H1 (cell line): Measurements from ENCODE around the gene ELP5. TPM values are rescaled to one million over a fixed set of nuclear protein-coding genes. Genes with fewer than 3 reads are reported as not detected.

Source experiments
- CTCF ChIA-PET: fragments of 300-600 bp; sonication (Branson Sonifier 250); formaldehyde crosslinking; loops from one replicate; lab custom pipeline; 2021; ENCODE audit not compliant: partially characterized antibody; lab: Charles Lee
- POLR2A ChIA-PET: fragments of 300-600 bp; sonication (Branson Sonifier 250); formaldehyde crosslinking; loops from one replicate; lab custom pipeline; 2021; ENCODE audit warnings: inconsistent platforms; ENCODE audit not compliant: partially characterized antibody; lab: Charles Lee
- DNase-seq, 2 experiments: peaks; one replicate each; pipeline versions ENCODE4 v3.0.0 to v3.0.0-alpha.2; 2010 to 2022; ENCODE audit warnings: low spot score in 2 of 2, low read depth in 1 of 2, mixed read lengths in 1 of 2
- FAIRE-seq: peaks from 2 replicates; lab custom pipeline; 2011; peaks lifted over from hg19 to GRCh38; lab: Jason Lieb, UNC
- H2AFZ ChIP-seq: 2 replicates; pipeline ENCODE4 v1.8.1; 2012; ENCODE audit warnings: low read length, inconsistent platforms
- H2AK5ac ChIP-seq: 2 replicates; pipeline ENCODE4 v1.6.1; 2013; ENCODE audit warnings: low read depth, low read length
- H2BK120ac ChIP-seq: replicated peaks from 2 replicates; pipeline ENCODE3; 2013; ENCODE audit warnings: low read depth, low read length, inconsistent platforms
- H2BK12ac ChIP-seq: 2 replicates; pipeline ENCODE4 v1.6.1; 2013; ENCODE audit warnings: low read depth, low read length
- H2BK15ac ChIP-seq: 2 replicates; pipeline ENCODE4 v1.6.1; 2013; ENCODE audit warnings: low read length
- H2BK20ac ChIP-seq: 2 replicates; pipeline ENCODE4 v1.6.1; 2013; ENCODE audit warnings: low read length
- H2BK5ac ChIP-seq: 2 replicates; pipeline ENCODE4 v1.6.1; 2013; ENCODE audit warnings: low read depth, low read length
- H3K14ac ChIP-seq: 2 replicates; pipeline ENCODE4 v1.6.1; 2013; ENCODE audit warnings: inconsistent platforms; ENCODE audit not compliant: insufficient read length
- H3K18ac ChIP-seq: 2 replicates; pipeline ENCODE4 v1.6.1; 2013; ENCODE audit warnings: low read length; ENCODE audit errors: extremely low read depth
- H3K23ac ChIP-seq: 2 replicates; pipeline ENCODE4 v1.6.1; 2013; ENCODE audit warnings: inconsistent platforms; ENCODE audit not compliant: insufficient read length
- H3K23me2 ChIP-seq: 2 replicates; pipeline ENCODE4 v1.6.1; 2013; ENCODE audit warnings: low read depth, low read length
- H3K27ac ChIP-seq: 2 replicates; pipeline ENCODE4 v1.6.1; 2011; ENCODE audit warnings: low read depth, low read length, inconsistent platforms
- H3K27me3 ChIP-seq, 4 experiments: replicated peaks in 1 of 4; 1 replicate in 1 of 4; 2 replicates in 3 of 4; pipeline versions ENCODE4 v1.6.1 to v1.8.1; 2011 to 2013; ENCODE audit warnings: low read length in 3 of 4, mild to moderate bottlenecking in 3 of 4, inconsistent platforms in 2 of 4, mixed read lengths in 2 of 4, moderate library complexity in 1 of 4; ENCODE audit not compliant: control insufficient read depth in 3 of 4, insufficient read depth in 3 of 4; ENCODE audit errors: extremely low read depth in 1 of 4
- H3K36me3 ChIP-seq, 4 experiments: 2 replicates each; pipeline versions ENCODE4 v1.6.1 to v1.8.1; 2011 to 2013; ENCODE audit warnings: mild to moderate bottlenecking in 4 of 4, low read length in 3 of 4, moderate library complexity in 2 of 4, control low read depth in 1 of 4, inconsistent platforms in 1 of 4; ENCODE audit not compliant: insufficient read depth in 4 of 4, control insufficient read depth in 2 of 4
- H3K4ac ChIP-seq: replicated peaks from 2 replicates; pipeline ENCODE3; 2013; ENCODE audit warnings: low read length, low read depth, mixed read lengths, inconsistent platforms; ENCODE audit not compliant: insufficient read length
- H3K4me1 ChIP-seq, 4 experiments: replicated peaks in 1 of 4; 1 replicate in 1 of 4; 2 replicates in 3 of 4; pipeline versions ENCODE4 v1.6.1 to v1.8.1; 2011 to 2013; ENCODE audit warnings: low read length in 3 of 4, inconsistent platforms in 2 of 4, mixed read lengths in 1 of 4; ENCODE audit not compliant: insufficient read depth in 4 of 4, control insufficient read depth in 3 of 4
- H3K4me2 ChIP-seq, 2 experiments: 2 replicates each; pipeline versions ENCODE4 v1.6.1 to v1.8.1; 2011 to 2013; ENCODE audit warnings: low read depth in 2 of 2, low read length in 2 of 2, control low read depth in 1 of 2, inconsistent platforms in 1 of 2, mild to moderate bottlenecking in 1 of 2; ENCODE audit not compliant: insufficient read depth in 1 of 2
- H3K4me3 ChIP-seq, 4 experiments: fragments of 200-600, 300-600 bp in 1 of 4; sonication (generic), shearing (Covaris generic), sonication (Bioruptor Twin) in 1 of 4; 2 replicates each; pipeline versions ENCODE4 v1.5.1 to v1.8.1; 2011 to 2016; ENCODE audit warnings: low read length in 4 of 4, low read depth in 3 of 4, control low read depth in 2 of 4, inconsistent platforms in 2 of 4, mild to moderate bottlenecking in 2 of 4, mixed read lengths in 1 of 4, moderate library complexity in 1 of 4; ENCODE audit not compliant: insufficient read depth in 2 of 4; ENCODE audit errors: extremely low read depth in 1 of 4
- H3K56ac ChIP-seq: replicated peaks from 2 replicates; pipeline ENCODE3; 2013; ENCODE audit warnings: low read depth, mild to moderate bottlenecking, mixed read lengths, low read length, inconsistent platforms; ENCODE audit not compliant: insufficient read length
- H3K79me1 ChIP-seq: 2 replicates; pipeline ENCODE4 v1.6.1; 2013; ENCODE audit warnings: low read depth, low read length, control low read depth
- H3K79me2 ChIP-seq, 2 experiments: 2 replicates each; pipeline versions ENCODE4 v1.6.1 to v1.8.1; 2012 to 2013; ENCODE audit warnings: low read length in 2 of 2, mild to moderate bottlenecking in 2 of 2, inconsistent platforms in 1 of 2; ENCODE audit not compliant: insufficient read depth in 2 of 2, control insufficient read depth in 1 of 2
- H3K9ac ChIP-seq, 4 experiments: replicated peaks in 1 of 4; 1 replicate in 1 of 4; 2 replicates in 3 of 4; pipeline versions ENCODE4 v1.6.1 to v1.8.1; 2011 to 2013; ENCODE audit warnings: low read depth in 3 of 4, low read length in 3 of 4, control low read depth in 2 of 4, mild to moderate bottlenecking in 2 of 4, moderate library complexity in 2 of 4, inconsistent platforms in 1 of 4; ENCODE audit errors: extremely low read depth in 1 of 4
- H3K9me3 ChIP-seq, 2 experiments: 2 replicates each; pipeline versions ENCODE4 v1.6.1 to v1.8.1; 2012 to 2013; ENCODE audit warnings: mild to moderate bottlenecking in 2 of 2, moderate library complexity in 2 of 2, control low read depth in 1 of 2, inconsistent platforms in 1 of 2, low read depth in 1 of 2, low read length in 1 of 2, mixed read lengths in 1 of 2; ENCODE audit not compliant: insufficient read depth in 2 of 2
- H4K20me1 ChIP-seq, 2 experiments: replicated peaks in 1 of 2; 2 replicates each; pipeline versions ENCODE3 to v1.8.1; 2011 to 2013; ENCODE audit warnings: inconsistent platforms in 2 of 2, low read length in 2 of 2, mild to moderate bottlenecking in 1 of 2; ENCODE audit not compliant: insufficient read depth in 2 of 2, control insufficient read depth in 1 of 2
- H4K5ac ChIP-seq: 2 replicates; pipeline ENCODE4 v1.6.1; 2013; ENCODE audit warnings: low read length, low read depth, mixed read lengths, inconsistent platforms; ENCODE audit not compliant: insufficient read length
- H4K8ac ChIP-seq: 2 replicates; pipeline ENCODE4 v1.8.0; 2013; ENCODE audit warnings: mild to moderate bottlenecking, moderate library complexity, low read length, inconsistent platforms; ENCODE audit not compliant: insufficient read depth; ENCODE audit errors: extremely low read depth
- H4K91ac ChIP-seq: replicated peaks from 2 replicates; pipeline ENCODE3; 2013; ENCODE audit warnings: low read length, mixed read lengths, inconsistent platforms; ENCODE audit not compliant: insufficient read length
- BRCA1 ChIP-seq: IDR thresholded peaks from 2 replicates; pipeline ENCODE4 v1.6.1; 2012; ENCODE audit warnings: low read depth, low read length, improper control_type of control experiment
- CHD1 ChIP-seq: IDR thresholded peaks from 2 replicates; pipeline ENCODE4 v1.6.1; 2012; ENCODE audit warnings: low read depth, low read length, improper control_type of control experiment
- CREB1 ChIP-seq: IDR thresholded peaks from 2 replicates; pipeline ENCODE4 v1.6.1; 2012; ENCODE audit warnings: inconsistent platforms
- EGR1 ChIP-seq: IDR thresholded peaks from 2 replicates; pipeline ENCODE4 v1.6.1; 2011; ENCODE audit warnings: low read depth, low read length, borderline replicate concordance
- FOSL1 ChIP-seq: IDR thresholded peaks from 2 replicates; pipeline ENCODE4 v1.6.1; 2011; ENCODE audit warnings: mild to moderate bottlenecking, low read depth, low read length, moderate library complexity; ENCODE audit not compliant: insufficient read depth
- JUND ChIP-seq: IDR thresholded peaks from 2 replicates; pipeline ENCODE4 v1.6.1; 2011; ENCODE audit warnings: mild to moderate bottlenecking, improper control_type of control experiment, low read length
- MAX ChIP-seq: IDR thresholded peaks from 2 replicates; pipeline ENCODE4 v1.6.1; 2012; ENCODE audit warnings: inconsistent platforms
- POLR2AphosphoS5 ChIP-seq: IDR thresholded peaks from 2 replicates; pipeline ENCODE4 v1.6.1; 2011; ENCODE audit warnings: low read depth, low read length
- SIX5 ChIP-seq: IDR thresholded peaks from 2 replicates; pipeline ENCODE4 v1.6.1; 2011; ENCODE audit warnings: mild to moderate bottlenecking, low read depth, low read length
- TAF7 ChIP-seq: optimal IDR thresholded peaks from 2 replicates; pipeline ENCODE3; 2011; ENCODE audit warnings: low read depth, mild to moderate bottlenecking, inconsistent platforms, low read length, moderate library complexity, borderline replicate concordance
- TCF12 ChIP-seq: IDR thresholded peaks from 2 replicates; pipeline ENCODE4 v1.6.1; 2011; ENCODE audit warnings: low read depth, mild to moderate bottlenecking, low read length
- WGBS, 2 experiments: shearing (Covaris generic) in 1 of 2; methylation state at CpG; one replicate each; pipeline versions ENCODE4 v1.1.6 to v1.1.7; 2013 to 2015; ENCODE audit warnings: low lambda C conversion rate in 2 of 2, mixed read lengths in 2 of 2, inconsistent platforms in 1 of 2, low coverage in 1 of 2, missing lambda C conversion rate in 1 of 2; ENCODE audit not compliant: insufficient replicate concordance in 2 of 2, insufficient coverage in 1 of 2, insufficient read length in 1 of 2; ENCODE audit errors: extremely low coverage in 1 of 2, missing lambda C conversion rate in 1 of 2; 5-methylcytosine and 5-hydroxymethylcytosine counted together
- polyA plus RNA-seq, 7 experiments: library from polyadenylated mRNA; depleted of rRNA in 3 of 7; stranded (reverse) in 5 of 7; unstranded in 2 of 7; fragments of >200 nt in 5 of 7; fragments of 200-250 nt in 2 of 7; gene quantifications; 1 replicate in 5 of 7; 2 replicates in 1 of 7; 4 replicates in 1 of 7; pipeline versions ENCODE4 v1.2.1 to v1.2.3, GENCODE V29; 2011 to 2013; ENCODE audit warnings: missing spikeins in 2 of 7, mixed read lengths in 2 of 7
- total RNA-seq: library from RNA; stranded (reverse); fragmentation: NEBNext Ultra II Directional; extraction: Animal tissue kit (Norgen Biotek cat#: 25700); gene quantifications from 2 replicates; pipeline ENCODE4 v1.2.1, GENCODE V29; 2021
- TF ChIP-seq, protein P1 (sequence below): IDR thresholded peaks from 2 replicates; pipeline ENCODE4 v1.6.1; 2012; ENCODE audit warnings: low read length, inconsistent platforms

The ELP5 gene
- total and polyA plus RNA-seq, 2 of the 8 experiments (the other 6 are each of a cell fraction or from before 2014, with no cell fraction given) = 75.4 to 107 TPM

- no peak overlapping the region for H4K91ac ChIP-seq
- H3K36me3 ChIP-seq = peaks cover 0 to under 1% (median 0%) of the 10 kb centered on the region in 4 experiments; a peak in 1 of 8 replicates
- H2BK5ac ChIP-seq = no peak overlapping the region
- no peak overlapping the region for H3K23ac ChIP-seq
- no peak overlapping the region for H3K4ac ChIP-seq
- H4K20me1 ChIP-seq = peaks cover 2% of the 10 kb centered on the region in 2 experiments
- H2BK120ac ChIP-seq = no peak overlapping the region
- no peak overlapping the region for H3K56ac ChIP-seq
- no peak overlapping the region for H2AK5ac ChIP-seq
- H4K8ac ChIP-seq = no peak overlapping the region
- peaks cover 0 to 6% (median 2%) of the 10 kb centered on the region in 4 experiments; a peak in 5 of 7 replicates for H3K4me1 ChIP-seq
- H3K9ac ChIP-seq = no peak overlapping the region
- no peak overlapping the region for H3K18ac ChIP-seq
- ChIA-PET POLR2A (interaction anchor here (1.1 to 3.0 kb wide), 3 partner anchors 9 to 48 kb away, joined by 3 to 11 read pairs (median 3); no protein-coding TSS in a partner anchor), CTCF (interaction anchor here (0.7 to 0.8 kb wide), 2 partner anchors 21 to 24 kb away, joined by 3 to 4 read pairs; no protein-coding TSS in a partner anchor)
- H3K9me3 ChIP-seq = no peaks in the 10 kb centered on the region
- DNase-seq = no peak
- no peak overlapping the region for H3K14ac ChIP-seq
- peaks cover 10 to 12% of the 10 kb centered on the region in 2 experiments for H3K79me2 ChIP-seq
- H3K4me3 ChIP-seq = no peak overlapping the region
- no peak overlapping the region for H3K4me2 ChIP-seq
- H3K79me1 ChIP-seq = no peaks in the 10 kb centered on the region; the same call in 1 of the 2 replicates
- no peaks in the 10 kb centered on the region for H3K27me3 ChIP-seq
- peaks cover 10% of the 10 kb centered on the region for H3K23me2 ChIP-seq
- no peak overlapping the region for H2AFZ ChIP-seq
- H2BK20ac ChIP-seq = no peak overlapping the region
- H2BK15ac ChIP-seq = no peak overlapping the region
- H3K27ac ChIP-seq = no peak overlapping the region
- no peak overlapping the region for H4K5ac ChIP-seq
- no peak overlapping the region for H2BK12ac ChIP-seq
- no peak for FAIRE-seq
- 89% methylated on average over 7 of the region's 7 CpGs; no CpG with 5 or more reads in 1 of the 2 experiments for WGBS, 2 experiments
- TF ChIP-seq TCF12 = no peak
- TF ChIP-seq, protein P1, sequence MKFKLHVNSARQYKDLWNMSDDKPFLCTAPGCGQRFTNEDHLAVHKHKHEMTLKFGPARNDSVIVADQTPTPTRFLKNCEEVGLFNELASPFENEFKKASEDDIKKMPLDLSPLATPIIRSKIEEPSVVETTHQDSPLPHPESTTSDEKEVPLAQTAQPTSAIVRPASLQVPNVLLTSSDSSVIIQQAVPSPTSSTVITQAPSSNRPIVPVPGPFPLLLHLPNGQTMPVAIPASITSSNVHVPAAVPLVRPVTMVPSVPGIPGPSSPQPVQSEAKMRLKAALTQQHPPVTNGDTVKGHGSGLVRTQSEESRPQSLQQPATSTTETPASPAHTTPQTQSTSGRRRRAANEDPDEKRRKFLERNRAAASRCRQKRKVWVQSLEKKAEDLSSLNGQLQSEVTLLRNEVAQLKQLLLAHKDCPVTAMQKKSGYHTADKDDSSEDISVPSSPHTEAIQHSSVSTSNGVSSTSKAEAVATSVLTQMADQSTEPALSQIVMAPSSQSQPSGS = no peak
- TF ChIP-seq FOSL1 = no peak
- no peak for TF ChIP-seq BRCA1
- no peak for TF ChIP-seq MAX
- no peak for TF ChIP-seq TAF7
- TF ChIP-seq CHD1 = no peak
- TF ChIP-seq CREB1 = no peak
- no peak for TF ChIP-seq EGR1
- no peak for TF ChIP-seq SIX5
- no peak for TF ChIP-seq JUND
- TF ChIP-seq POLR2AphosphoS5 = no peak
Measured at GRCh38 chr17:7304179-7304578, 52.2 kb downstream of the ELP5 start.
